ENCODE measurements around the gene GSTK1.

DNA sequence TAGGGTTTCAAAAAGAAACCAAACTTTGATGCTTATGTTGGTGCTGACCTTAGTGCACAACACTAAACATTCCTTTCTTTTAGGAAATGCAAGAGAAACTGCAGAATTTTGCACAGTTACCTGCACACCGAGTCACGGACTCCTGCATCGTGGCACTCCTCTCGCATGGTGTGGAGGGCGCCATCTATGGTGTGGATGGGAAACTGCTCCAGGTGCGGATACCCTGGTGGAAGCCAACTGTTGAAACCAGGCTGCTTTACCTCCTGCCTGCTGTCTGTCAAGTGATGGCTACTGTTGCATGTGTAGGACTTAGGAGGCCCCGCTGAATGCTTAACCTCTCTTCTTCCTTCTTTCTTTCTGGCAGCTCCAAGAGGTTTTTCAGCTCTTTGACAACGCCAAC lies 36.6 kb downstream of the GSTK1 start:
- TF ChIP-seq CTCF (IDR thresholded peaks at IDR 0.05): peak; percentile 24 to 65 (median 46)
- TF ChIP-seq POLR2A (IDR thresholded peaks at IDR 0.05): no peak

All from heart left ventricle (tissue), 13 donors.